ENCODE data around the gene PGAP6. TPM values are rescaled to one million over a fixed set of nuclear protein-coding genes. Genes with fewer than 3 reads are reported as not detected.
A peak's percentile ranks its signal among the peaks of the same experiment; 100 is the strongest.
"Not testable (repeated sequence)": the region's sequence is repeated elsewhere in the genome, so short reads cannot be mapped to it uniquely, and the experiment has no call there.

The PGAP6 gene
- total and polyA plus RNA-seq, 5 experiments from 2014 or later = 19.5 to 80.4 (median 38.1) TPM

GRCh38 chr16:422179-422578 is 40.4 kb upstream of the PGAP6 start:
- H3K36me3 Mint-ChIP-seq, ATAC-seq, H3K27me3 Mint-ChIP-seq, H3K9me3 Mint-ChIP-seq, POLR2A ChIA-PET, H3K4me3 Mint-ChIP-seq, DNase-seq, H3K27ac Mint-ChIP-seq: not testable (repeated sequence)
- peaks cover 8 to 15% (median 14%) of the 10 kb centered on the region in 4 donors for H3K4me1 Mint-ChIP-seq

DNA sequence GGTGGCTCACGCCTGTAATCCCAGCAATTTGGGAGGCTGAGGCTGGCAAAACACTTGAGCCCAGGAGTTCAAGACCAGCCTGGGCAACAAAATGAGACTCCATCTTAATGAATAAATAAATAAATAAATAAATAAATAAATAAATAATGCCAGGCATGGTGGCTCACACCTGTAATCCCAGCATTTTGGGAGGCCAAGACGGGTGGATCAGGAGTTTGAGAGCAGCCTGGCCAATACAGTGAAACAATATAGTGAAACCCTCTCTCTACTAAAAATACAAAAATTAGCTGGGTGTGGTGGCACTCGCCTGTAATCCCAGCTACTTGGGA is 33.4 kb upstream of the PGAP6 start:
- H3K27ac Mint-ChIP-seq, H3K36me3 Mint-ChIP-seq, H3K4me3 Mint-ChIP-seq, H3K4me1 Mint-ChIP-seq, ATAC-seq, H3K27me3 Mint-ChIP-seq, H3K9me3 Mint-ChIP-seq, DNase-seq, POLR2A ChIA-PET: not testable (repeated sequence)

GRCh38 chr16:414395-415169 is 32.8 kb upstream of the PGAP6 start:
- H3K27me3 Mint-ChIP-seq = no peaks in the 10 kb centered on the region
- no peak overlapping the region for H3K4me3 Mint-ChIP-seq
- H3K27ac Mint-ChIP-seq = no peak overlapping the region
- peaks cover 0 to 1% (median 0%) of the 10 kb centered on the region in 4 donors for H3K4me1 Mint-ChIP-seq
- no peaks in the 10 kb centered on the region for H3K9me3 Mint-ChIP-seq
- H3K36me3 Mint-ChIP-seq = peaks cover 0 to 3% (median 0%) of the 10 kb centered on the region in 3 donors
- ATAC-seq (no peak), DNase-seq (no peak)
- POLR2A ChIA-PET = no interaction called here

DNA sequence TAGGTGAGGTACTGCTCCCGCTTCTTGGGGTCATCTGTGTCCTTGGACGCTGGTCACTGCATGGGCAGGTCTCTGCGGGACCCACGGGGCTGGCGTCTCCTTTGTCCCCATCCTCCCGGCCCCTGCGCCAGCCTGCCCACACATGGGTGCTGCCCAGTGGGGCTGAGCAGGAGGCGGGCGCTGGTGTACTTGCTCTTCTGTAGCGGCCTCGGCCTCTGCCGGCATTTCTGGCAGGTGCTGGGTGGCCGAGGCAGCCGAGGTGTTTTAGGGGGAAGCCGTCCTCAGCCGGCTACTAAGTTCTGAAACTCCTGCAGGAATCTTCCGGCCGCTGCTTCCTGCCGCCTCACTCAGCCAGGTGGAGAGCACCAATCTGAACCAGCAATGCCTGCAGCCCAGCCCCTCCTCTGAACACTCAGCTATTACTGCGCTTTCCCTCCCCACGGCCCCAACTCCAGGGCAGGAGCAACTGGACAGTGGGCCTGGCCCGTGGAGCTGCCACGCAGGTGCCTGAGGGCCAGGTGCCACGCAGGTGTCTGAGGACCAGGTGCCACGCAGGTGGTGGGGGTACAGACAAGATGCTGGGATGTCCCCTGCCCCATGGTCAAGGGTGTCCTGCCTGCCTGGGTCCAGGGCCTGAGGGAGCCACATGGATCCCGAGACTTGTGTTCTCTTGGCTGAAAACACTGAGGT is 29.9 kb upstream of the PGAP6 start:
- Mint-ChIP-seq H3K27ac (no peak overlapping the region), H3K9me3 (no peaks in the 10 kb centered on the region), H3K4me3 (no peak overlapping the region), H3K4me1 (peaks cover 0 to 1% (median 0%) of the 10 kb centered on the region in 4 donors), H3K36me3 (peaks cover 0 to 5% (median 0%) of the 10 kb centered on the region in 3 donors), H3K27me3 (no peaks in the 10 kb centered on the region)
- POLR2A ChIA-PET = no interaction called here
- no peak for DNase-seq
- no peak for ATAC-seq

GRCh38 chr16:410516-411178 is 28.9 kb upstream of the PGAP6 start:
- POLR2A ChIA-PET = no interaction called here
- peaks cover 0 to 1% (median 0%) of the 10 kb centered on the region in 4 donors for H3K4me1 Mint-ChIP-seq
- no peak overlapping the region for H3K4me3 Mint-ChIP-seq
- ATAC-seq = no peak
- no peaks in the 10 kb centered on the region for H3K9me3 Mint-ChIP-seq
- DNase-seq = no peak
- H3K36me3 Mint-ChIP-seq = peaks cover 0 to 5% (median 0%) of the 10 kb centered on the region in 3 donors
- H3K27ac Mint-ChIP-seq = no peak overlapping the region
- H3K27me3 Mint-ChIP-seq = no peaks in the 10 kb centered on the region

GRCh38 chr16:407253-407652 is 25.5 kb upstream of the PGAP6 start:
- ATAC-seq = no peak
- no peak overlapping the region for H3K27ac Mint-ChIP-seq
- no peak for DNase-seq
- no peaks in the 10 kb centered on the region for H3K27me3 Mint-ChIP-seq
- peaks cover 0 to 5% (median 0%) of the 10 kb centered on the region in 3 donors for H3K36me3 Mint-ChIP-seq
- peaks cover 0 to 1% (median 0%) of the 10 kb centered on the region in 4 donors for H3K4me1 Mint-ChIP-seq
- H3K4me3 Mint-ChIP-seq = no peak overlapping the region
- POLR2A ChIA-PET = no interaction called here
- no peaks in the 10 kb centered on the region for H3K9me3 Mint-ChIP-seq

DNA sequence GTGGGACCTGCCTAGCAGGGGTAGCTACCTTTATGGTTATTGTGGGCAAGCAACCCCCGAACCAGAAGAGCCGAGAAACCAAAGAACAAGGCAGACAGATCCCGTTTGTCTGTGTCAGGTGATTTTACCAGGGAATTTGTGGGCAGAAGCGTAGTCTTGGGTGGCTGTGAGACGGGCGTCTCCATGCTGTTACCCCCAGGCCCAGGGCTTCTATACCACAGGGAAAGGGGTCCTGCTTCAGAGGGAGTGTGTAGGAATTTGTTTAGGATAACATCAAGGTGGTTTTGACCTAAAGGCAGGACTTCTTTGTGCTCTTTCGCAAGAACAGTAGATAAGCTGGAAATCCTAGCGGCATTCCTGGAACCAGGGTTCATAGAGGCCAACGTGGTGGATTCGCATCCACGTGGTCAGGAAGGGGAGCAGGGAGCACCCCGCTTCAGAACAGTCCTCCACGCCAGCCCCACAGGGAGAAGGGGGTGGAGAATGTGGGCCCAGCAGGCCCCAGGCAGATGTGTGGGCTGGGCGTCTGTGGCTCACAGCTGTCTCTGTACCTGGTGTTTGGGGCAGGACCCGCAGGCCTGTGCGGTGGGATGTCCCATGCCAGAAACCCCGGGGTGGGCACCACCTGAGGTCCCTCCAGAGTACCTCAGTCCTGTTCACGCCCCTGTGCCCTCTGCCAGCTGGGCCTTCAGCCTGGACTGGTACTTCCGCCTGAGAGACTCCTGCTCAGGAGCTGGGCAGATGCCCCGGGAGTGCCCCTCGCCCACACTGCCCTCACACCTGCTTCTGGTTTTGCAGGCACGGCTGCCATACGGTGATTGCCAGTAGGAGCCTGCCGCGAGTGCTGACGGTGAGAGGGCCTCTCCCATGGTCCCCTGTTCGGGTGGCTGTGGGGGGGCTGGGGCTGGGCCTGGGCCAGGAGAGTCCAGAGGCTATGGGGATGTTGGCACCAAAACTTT is 24.0 kb upstream of the PGAP6 start:
- peak overlapping the region in 1 of 10 donors; percentile 79 for H3K27ac Mint-ChIP-seq
- no peaks in the 10 kb centered on the region for H3K9me3 Mint-ChIP-seq
- H3K4me3 Mint-ChIP-seq = no peak overlapping the region
- H3K36me3 Mint-ChIP-seq = peaks cover 0 to 5% (median 0%) of the 10 kb centered on the region in 3 donors
- DNase-seq = no peak
- POLR2A ChIA-PET = no interaction called here
- H3K4me1 Mint-ChIP-seq = peaks cover 0 to 2% (median 1%) of the 10 kb centered on the region in 4 donors
- ATAC-seq = no peak
- no peaks in the 10 kb centered on the region for H3K27me3 Mint-ChIP-seq

GRCh38 chr16:404971-405486 is 23.3 kb upstream of the PGAP6 start:
- Mint-ChIP-seq H3K4me1 (peaks cover 6 to 9% (median 8%) of the 10 kb centered on the region in 4 donors), H3K9me3 (no peaks in the 10 kb centered on the region), H3K27me3 (no peaks in the 10 kb centered on the region), H3K4me3 (no peak overlapping the region), H3K27ac (peak overlapping the region in 1 of 10 donors; percentile 79), H3K36me3 (peaks cover 0 to 5% (median 0%) of the 10 kb centered on the region in 3 donors)
- DNase-seq (no peak), ATAC-seq (no peak)
- POLR2A ChIA-PET = no interaction called here

DNA sequence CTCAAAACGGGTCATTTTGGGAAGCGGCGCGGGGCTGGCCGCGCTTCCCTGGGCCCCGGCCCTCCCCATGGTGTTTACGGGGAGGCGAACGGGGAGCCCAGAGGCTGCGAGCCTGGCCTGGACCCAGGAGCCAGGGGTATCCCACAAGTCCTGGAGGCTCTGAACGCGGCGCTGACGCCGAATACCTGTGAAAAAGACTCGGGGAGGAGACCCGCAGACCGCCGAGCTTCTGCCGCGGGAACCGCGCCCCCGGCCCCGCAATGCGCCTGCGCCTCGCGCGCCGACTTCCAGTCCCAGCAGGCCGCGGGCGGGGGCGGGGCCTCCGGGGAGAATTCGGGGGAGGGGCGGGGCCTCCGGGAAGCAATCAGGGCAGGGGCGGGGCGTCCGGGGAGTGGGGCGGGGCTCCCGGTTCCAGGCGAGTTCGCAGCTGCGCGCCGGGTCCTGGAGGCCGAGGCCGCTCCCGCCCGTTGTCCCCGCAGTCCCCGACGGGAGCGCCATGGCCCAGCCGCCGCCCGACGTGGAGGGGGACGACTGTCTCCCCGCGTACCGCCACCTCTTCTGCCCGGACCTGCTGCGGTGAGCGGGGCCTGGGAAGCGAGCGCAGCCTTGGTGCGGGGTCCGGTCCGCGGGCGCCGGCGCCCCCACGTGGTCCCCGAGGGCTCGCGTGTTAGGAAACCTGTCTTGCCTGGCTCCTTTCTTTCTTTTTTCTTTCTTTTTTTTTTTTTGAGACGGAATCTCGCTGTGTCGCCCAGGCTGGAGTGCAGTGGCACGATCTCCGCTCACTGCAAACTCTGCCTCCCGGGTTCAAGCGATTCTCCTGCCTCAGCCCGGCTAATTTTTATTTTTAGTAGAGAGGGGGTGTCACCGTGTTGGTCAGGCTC is 19.9 kb upstream of the PGAP6 start, which contains the start of gene DECR2:
Gene DECR2 (plus strand): TSS at position 418 of the 881 bp plus-strand sequence. CDS start 79 bp downstream, at position 497.
- Mint-ChIP-seq H3K9me3 (no peaks in the 10 kb centered on the region), H3K4me3 (peak within 1 kb of the TSS; percentile 85 to 95 (median 90)), H3K4me1 (peaks cover 6 to 21% (median 17%) of the 10 kb centered on the region in 4 donors)

GRCh38 chr16:400061-400591 is 18.3 kb upstream of the PGAP6 start:
- H3K27ac Mint-ChIP-seq = peak overlapping the region; percentile 68 to 98 (median 96)
- peak overlapping the region; percentile 85 to 95 (median 90) for H3K4me3 Mint-ChIP-seq
- ATAC-seq = no peak
- DNase-seq = no peak
- no peaks in the 10 kb centered on the region for H3K9me3 Mint-ChIP-seq
- peaks cover 10 to 28% (median 25%) of the 10 kb centered on the region in 4 donors for H3K4me1 Mint-ChIP-seq
- no peaks in the 10 kb centered on the region for H3K36me3 Mint-ChIP-seq
- POLR2A ChIA-PET = interaction anchor here (0.8 to 5.6 kb wide), 10 partner anchors 8 to 320 kb away, joined by 3 to 72 read pairs (median 10); partner anchors contain the start of genes ANTKMT, AXIN1, LUC7L and METTL26
- no peaks in the 10 kb centered on the region for H3K27me3 Mint-ChIP-seq

More for the DNA sequence above, 19.9 kb upstream of the PGAP6 start, which contains the start of gene DECR2:
- peak within 1 kb of the TSS; percentile 68 to 98 (median 96) for H3K27ac Mint-ChIP-seq
- H3K36me3 Mint-ChIP-seq = no peaks in the 10 kb centered on the region
- POLR2A ChIA-PET = interaction anchor here (0.5 to 5.6 kb wide), 17 partner anchors 10 to 319 kb away, joined by 3 to 72 read pairs (median 4); partner anchors contain the start of genes ANTKMT, AXIN1, CAPN15 and FAM234A
- DNase-seq (peak; percentile 90 to 100 (median 96)), ATAC-seq (peak; percentile 78)
- H3K27me3 Mint-ChIP-seq = no peaks in the 10 kb centered on the region
